ENCODE data around the gene MAGI2. TPM values are rescaled to one million over a fixed set of nuclear protein-coding genes. Genes with fewer than 3 reads are reported as not detected.

Gene MAGI2
- total RNA-seq, 1 donor from 2014 or later, result 6.9 TPM

- DNase-seq, result no peak
Observed at GRCh38 chr7:78780560-78780959, 672.9 kb downstream of the MAGI2 start.

DNA sequence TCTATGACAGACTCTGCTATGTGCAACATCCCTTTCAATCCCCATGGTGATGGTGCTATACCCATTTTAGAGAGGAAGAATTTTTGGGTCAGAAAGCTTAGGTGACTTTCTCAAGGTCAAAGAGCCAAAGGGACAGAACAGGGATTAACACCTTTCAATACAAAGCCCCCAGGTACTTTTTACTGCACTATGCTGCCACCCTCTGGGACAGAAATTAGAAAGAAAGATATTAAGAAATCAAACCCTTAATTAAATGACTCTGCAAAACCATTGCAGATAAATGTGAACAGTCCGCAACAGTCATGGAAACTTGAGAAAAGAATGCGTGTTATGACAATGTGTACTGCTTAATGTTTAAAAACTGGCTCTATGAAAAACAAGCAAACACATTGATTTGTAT, 673.7 kb downstream of the MAGI2 start:
- no peak for DNase-seq

DNA sequence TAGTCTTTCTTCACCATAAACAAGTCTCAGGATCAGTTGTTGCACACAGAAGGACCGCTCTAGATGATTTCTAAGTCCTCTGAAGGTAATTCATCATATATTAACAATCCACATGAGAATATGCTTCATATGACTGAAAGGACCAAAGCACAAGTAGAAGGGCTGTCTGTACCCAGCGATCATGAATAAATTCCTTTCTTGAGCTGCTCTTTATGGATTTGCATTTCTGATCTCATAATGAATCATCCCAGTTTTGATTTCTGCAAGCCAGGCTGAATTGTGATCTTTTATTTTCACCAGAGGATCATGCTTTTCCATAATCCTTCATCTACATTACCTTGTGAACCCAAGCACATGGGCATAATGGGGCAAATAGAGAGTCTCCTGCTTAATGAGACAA, 675.6 kb downstream of the MAGI2 start:
- no peak for DNase-seq

DNA sequence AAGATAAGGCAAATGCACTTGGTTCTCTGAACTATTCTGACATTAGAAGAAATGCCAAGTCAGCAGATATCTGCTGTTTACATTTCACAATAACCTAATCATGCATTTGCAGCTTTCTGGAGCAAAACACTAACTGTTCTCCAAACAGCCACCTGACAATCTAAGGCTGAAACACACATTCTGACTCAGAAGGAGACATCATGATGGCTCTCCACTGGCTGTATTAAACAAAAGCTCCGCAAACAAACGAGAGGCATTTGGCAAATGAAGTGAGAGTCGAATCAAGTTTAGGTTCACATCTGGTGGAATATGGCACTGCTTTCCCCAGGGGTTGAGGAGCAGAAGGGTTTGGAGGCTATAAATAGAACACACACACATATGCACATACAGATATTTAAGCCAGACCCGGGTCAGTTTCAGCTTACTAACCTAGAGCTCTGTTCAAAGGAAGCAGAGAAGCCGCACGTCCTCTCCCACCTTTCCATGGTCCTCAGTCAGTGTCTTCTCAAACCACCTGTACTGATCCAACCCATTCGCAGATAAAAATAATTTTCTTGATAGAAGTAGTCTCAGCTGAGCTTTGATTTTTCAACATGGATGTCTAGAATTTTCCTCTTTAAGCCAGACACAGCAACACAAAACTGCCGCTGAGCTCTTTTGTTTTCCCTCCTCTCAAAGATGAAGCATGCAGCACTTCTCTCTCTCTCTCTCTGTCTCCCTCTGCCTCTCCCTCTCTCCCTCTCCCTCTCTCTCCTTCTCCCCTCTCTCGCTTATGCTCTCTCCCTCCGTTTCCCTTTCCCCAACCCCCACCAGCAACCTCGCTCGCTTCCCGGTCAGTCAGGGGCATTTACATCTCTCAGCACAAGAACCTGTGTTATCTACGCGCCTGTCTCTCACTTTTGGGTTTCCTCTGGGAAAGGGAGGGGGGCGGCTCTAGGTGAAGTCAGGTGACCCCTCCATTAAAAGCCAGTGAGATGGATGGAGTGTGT, 682.8 kb downstream of the MAGI2 start:
- DNase-seq, result no peak

GRCh38 chr7:78769481-78770101, 683.9 kb downstream of the MAGI2 start:
- DNase-seq, result no peak

- DNase-seq, result no peak
Observed at GRCh38 chr7:78768859-78769258, 684.6 kb downstream of the MAGI2 start.

DNA sequence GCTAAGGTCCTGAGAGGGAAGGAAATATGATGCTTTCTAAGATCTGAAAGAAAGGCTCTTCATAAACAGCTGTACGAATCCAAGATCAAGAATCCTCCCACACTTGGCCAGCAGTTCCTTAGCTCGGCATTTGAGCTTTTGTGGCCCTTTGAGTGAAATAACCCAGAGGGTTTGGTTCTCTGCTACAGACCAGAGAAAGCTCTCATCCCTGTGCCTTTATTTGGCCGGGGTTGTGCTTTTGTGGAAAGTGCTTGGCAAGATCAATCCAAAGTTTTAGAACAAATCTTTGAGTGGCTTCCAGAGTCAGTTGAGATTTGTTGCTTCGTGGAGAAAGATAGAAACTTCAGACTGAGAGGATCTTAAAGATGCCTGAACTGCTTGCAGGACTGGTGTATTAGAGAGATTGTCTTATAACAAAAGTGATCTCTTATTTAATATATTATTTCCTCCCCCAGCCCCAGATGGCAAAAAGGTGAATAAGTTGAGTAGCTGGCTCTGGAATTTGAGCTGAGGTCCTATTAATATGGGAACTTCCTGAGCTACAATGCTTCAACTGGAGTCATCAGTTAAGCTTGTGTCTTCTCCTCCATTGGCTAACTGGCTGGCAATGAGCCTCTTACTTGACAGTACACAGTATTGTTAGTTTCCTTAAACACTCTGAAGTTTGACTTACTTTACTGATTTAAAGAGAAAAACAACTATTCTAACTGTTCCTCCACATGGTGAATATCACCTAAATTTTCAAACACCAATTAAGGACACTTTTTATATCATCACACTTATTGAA, 687.3 kb downstream of the MAGI2 start:
- DNase-seq, result no peak

DNA sequence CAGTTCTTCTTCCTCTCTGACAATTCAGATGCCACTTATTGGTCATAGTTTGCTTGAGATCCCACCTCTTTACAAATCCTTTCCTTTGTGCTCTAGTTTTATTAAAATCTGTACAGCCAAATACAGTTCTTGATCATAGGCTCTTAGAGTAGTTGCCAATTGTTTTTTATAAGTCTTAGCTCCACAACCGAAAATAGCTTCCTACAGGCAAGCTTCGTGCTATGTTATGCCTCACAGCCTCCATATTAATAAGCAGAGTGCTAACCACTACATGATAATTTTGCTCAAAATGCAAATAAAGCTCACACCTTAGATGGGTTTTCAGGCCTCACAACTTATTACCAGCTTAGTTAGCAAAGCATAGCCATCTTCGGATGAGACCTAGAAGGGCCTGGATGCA, 688.9 kb downstream of the MAGI2 start:
- no peak for DNase-seq

DNA sequence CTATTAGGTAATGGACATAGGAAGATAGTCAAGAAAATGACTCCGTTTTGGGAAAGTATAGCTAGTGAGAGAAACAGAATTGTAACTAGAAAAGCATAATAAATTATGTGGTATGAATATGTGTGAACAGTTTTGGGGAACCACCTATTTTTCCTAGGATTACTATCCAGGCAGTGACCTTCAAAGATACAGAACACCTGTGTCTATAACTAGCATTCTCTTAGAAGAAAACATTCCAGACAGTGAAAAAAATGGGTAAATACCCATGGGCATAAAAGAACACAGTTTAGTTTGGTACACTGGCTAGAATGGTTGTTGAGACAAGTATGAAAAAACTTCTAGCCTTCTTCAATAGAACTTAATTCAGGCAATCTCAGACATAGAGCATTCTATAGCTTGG, 690.8 kb downstream of the MAGI2 start:
- DNase-seq, result no peak

DNA sequence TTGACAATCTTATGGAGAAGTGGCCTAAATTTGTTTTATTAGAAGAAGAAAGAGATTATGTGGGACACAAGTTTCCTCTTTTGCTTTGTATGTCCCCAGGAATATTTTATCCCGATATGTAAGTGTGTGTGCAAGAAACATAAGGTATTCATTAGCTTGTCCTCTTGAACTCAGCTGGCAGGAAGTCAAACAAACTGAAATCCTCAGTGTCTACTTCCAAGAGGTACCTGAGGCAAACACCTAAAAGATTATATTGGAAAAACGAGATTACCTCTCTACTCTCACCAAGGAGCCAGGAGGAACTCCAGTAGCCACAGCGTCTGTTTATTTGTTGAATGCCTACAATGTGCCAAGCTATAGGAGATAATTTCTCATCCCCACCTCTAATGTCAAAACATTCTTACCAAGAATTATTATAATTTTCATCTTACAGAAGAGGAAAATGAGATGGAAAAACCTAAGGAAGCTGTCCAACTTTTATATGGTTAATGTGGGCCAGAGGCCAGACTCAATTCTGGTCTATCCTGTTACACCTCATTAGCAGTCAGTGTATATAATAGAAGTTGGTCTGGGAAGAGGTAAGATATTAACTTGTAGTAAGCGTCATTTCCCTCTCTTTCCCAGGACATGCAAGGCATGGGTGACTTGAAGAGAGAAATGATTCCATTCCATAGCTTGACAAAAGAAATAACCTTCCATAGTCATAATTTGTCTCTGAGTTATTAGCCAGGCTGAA, 692.7 kb downstream of the MAGI2 start:
- DNase-seq, result no peak

DNA sequence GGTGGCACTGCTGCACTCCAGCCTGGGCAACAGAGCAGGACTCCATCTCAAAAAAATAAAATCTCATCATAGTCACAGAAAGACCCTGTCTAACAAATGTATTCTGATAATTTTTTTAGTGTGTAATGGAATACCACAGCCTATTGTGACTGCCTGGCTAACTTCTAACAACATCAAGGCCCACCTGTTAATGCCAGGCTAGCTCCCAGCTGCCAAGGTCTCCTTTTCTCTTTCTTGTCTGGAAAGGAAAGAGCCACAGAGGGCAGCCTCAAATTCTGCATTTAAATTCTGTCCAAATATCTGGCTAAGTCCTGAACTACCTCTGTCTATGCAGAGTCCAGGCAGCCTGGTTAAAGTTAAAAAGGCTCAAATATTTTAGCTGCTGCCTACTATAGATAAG, 700.9 kb downstream of the MAGI2 start:
- no peak for DNase-seq

- no peak for DNase-seq
Observed at GRCh38 chr7:78751253-78751652, 702.2 kb downstream of the MAGI2 start.

- DNase-seq, result no peak
Observed at GRCh38 chr7:78749052-78749746, 704.3 kb downstream of the MAGI2 start.

DNA sequence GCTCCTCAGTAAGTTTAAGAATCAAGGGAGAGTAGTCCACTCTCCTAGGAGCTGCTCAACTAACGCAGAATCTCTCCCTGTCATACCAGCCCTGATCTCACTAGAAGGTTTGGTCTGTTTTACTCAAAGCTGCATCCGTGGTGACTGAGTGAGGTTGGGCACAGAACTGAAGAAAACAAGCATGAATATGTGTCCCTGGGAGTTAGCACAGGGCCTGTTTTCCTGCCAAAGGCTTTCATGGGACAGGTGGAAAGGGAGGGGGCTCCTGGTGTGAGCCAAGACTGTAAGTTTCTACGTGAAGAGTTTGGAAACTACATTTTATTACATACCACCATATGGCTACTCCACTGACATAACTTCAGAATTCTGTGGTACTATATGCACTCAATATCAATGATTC, 705.9 kb downstream of the MAGI2 start:
- no peak for DNase-seq

- DNase-seq, result no peak
Observed at GRCh38 chr7:78746301-78746700, 707.2 kb downstream of the MAGI2 start.

DNA sequence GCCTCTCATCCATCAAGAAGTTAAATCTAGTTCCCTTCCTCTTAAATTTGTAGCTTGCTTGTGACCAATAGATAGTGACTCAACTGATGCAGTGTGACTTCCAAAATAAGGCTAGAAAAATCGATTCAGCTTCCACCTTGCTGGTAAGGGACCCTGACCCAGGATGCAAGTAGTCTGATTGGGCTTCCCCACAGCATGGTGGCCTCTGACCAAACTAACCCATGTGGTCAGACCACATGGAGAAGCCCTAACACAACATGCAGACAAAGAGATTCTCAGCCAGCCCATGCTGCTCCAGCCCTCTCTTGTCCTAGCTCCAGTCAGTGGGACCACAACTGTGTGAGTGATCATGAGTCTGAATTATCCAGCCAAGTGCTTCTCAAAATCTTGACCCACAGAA, 710.8 kb downstream of the MAGI2 start:
- no peak for DNase-seq

DNA sequence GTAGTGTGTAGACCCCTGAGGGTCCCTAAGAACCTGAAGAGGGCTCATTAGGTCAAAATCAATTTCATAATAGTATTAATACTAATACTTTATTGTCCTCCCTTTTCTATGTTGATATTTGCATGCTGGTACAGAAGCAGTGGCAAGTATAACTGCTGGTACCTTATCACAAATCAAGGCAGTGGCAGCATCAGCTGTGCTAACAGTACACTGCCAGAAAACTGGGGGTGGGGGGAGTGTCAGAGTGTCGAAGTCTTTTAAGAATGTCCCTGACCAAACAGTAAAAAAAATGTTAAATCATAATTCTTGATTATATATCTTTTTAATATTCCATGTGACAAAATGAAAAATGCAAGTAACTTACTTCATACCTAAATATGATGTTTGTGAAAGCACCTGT, 716.9 kb downstream of the MAGI2 start:
- DNase-seq, result no peak

GRCh38 chr7:78734626-78735025, 718.8 kb downstream of the MAGI2 start:
- no peak for DNase-seq

DNA sequence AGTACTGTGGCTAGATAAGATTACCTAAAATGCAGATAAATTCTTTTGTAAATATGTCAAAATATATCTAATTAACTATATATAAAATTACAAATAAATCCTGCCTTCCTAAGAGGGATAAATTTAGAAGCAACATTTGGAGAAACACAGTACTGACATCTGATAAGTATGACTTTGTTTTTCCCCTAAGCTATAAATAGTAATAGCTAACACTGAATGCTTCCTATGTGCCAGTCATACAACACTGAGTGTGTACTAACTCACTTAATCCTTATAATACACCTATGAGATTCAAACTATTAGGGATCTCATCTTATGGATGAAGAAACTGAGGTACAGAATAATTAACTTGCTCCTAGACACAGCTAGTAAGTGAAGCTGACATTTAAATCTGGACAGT, 733.4 kb downstream of the MAGI2 start:
- DNase-seq, result no peak

- no peak for DNase-seq
Observed at GRCh38 chr7:78718212-78718611, 735.3 kb downstream of the MAGI2 start.

GRCh38 chr7:78716876-78717275, 736.6 kb downstream of the MAGI2 start:
- no peak for DNase-seq

DNA sequence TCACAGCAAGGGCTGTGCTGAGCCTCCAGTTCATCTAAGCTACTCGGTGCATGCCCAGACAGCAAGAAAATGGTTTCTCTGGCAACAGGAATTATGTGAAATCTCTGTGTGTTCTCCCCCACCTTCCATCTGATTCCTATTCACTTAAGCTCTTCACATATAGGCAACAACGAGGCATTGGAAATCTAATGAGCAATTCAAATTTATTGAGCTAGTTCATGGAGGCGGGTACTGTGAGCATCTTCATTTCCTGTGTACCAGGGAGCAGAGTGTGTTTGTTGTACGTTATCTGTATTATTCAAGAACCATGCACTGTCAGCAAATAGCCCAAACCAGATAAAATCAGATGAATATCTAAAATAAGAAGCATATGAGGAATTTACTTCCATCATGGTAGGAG, 739.1 kb downstream of the MAGI2 start:
- DNase-seq, result no peak

Measured in skin of body (tissue), 2 donors.